GM21576 (cell line): ENCODE data around the gene ENO3.
A peak's percentile ranks its signal among the peaks of the same experiment; 100 is the strongest.
"Not testable (repeated sequence)": the region's sequence is repeated elsewhere in the genome, so short reads cannot be mapped to it uniquely, and the experiment has no call there.

ENCODE experiments used
- ATAC-seq: cut with Tn5 transposase; IDR thresholded peaks from one replicate; pipeline ENCODE4 v1.9.1; 2021; ENCODE audit warnings: mild to moderate bottlenecking, moderate library complexity; ENCODE audit not compliant: unreplicated experiment

The ENO3 gene

GRCh38 chr17:4950746-4951204 is at the start of gene ENO3:
Gene ENO3, plus strand, starts transcription at chr17:4951119. Its CDS starts 711 bp downstream, at chr17:4951830.
- no peak for ATAC-seq

DNA sequence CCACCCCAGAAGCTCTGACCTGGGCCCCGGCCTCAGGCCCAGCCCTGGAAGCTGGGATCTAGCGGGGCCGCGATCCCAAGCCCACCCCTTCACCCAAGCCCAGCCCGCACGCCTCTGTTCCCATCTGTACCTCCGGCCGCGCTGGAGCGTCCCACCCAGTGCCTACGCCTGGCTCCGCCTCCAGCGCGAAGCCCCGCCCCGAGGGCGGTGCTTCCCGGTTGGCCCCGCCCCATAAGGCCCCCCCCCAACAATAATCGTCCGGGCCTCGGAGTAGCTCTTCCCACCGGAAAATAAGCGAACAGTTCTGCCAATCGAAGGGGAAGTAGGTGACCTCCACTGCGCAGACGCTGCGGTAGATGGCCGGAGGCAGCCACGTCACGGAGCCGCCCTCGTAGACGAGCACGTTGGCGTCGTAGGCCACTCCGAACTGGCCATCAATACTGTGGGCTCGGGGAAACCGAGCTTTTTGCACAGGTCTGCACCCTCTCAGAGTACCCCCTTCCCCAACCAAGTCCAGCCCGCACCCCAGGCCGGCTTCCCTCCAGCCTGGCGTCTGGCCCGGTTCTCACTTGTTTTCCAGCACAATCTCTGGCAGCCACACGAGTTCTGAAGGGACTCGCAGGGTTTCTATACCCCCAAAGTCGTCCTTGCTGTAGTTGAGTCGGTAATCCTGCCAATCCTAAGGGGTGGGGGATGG is 49.1 kb upstream of the ENO3 start:
- ATAC-seq = no peak

- no peak for ATAC-seq
Measured at GRCh38 chr17:4902540-4902939, 48.4 kb upstream of the ENO3 start.

DNA sequence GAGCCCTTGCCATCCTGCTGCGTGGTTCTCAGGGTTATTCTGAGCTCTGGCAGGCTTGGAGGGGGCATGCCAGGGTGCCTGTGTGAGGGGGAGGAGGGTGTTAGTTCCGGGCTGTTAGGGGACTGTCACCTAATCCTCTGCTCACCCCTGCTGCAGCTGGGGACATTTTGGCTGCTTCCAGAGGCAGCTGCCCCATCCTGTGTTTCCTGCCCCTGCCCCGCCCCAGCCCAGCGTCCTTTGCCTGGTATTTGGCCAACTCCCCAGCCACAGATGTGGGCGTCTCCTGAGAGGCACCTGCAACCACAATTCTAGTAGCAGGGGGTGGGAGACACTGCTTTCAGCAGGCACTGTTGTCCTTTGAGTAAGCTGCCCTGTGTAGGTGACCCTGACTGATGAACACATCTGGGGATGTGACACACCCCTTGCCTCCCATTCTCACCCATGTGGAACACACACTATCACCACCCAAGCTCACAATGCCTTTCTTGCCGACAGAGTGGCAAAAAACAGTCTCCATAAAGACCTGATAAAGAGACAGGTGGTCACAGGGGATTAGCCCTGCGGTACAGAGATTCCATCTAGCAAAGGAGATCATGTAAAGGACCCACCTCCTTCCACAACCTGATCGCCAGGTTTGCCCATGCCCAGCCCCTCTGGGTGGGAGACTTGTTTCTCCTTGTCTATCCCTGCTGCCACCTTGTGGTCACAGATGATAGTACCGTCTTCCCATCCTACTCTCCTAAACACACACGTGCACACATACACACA is 47.7 kb upstream of the ENO3 start, which contains the start of gene CHRNE:
Gene CHRNE (minus strand): TSS at position 48 of the 768 bp plus-strand sequence. CDS start 35 bp downstream, at position 13.
- no peak for ATAC-seq

DNA sequence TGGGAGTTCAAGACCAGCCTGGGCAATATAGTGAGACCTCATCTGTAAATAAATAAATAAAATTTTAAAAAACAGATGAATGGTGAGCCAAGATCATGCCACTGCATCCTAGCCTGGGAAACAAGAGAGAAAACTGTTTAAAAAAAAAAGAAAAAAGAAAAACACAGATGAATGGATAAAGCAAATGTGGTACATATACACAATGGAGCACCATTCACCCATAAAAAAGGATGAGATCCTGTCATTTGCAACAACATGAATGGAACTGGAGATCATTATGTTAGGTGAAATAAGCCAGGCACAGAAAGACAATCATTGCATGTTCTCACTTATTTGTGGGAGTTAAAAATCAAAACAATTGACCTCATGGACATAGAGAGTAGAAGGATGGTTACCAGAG is 44.3 kb upstream of the ENO3 start:
- ATAC-seq = not testable (repeated sequence)

- ATAC-seq = no peak
Measured at GRCh38 chr17:4908301-4908700, 42.6 kb upstream of the ENO3 start.

DNA sequence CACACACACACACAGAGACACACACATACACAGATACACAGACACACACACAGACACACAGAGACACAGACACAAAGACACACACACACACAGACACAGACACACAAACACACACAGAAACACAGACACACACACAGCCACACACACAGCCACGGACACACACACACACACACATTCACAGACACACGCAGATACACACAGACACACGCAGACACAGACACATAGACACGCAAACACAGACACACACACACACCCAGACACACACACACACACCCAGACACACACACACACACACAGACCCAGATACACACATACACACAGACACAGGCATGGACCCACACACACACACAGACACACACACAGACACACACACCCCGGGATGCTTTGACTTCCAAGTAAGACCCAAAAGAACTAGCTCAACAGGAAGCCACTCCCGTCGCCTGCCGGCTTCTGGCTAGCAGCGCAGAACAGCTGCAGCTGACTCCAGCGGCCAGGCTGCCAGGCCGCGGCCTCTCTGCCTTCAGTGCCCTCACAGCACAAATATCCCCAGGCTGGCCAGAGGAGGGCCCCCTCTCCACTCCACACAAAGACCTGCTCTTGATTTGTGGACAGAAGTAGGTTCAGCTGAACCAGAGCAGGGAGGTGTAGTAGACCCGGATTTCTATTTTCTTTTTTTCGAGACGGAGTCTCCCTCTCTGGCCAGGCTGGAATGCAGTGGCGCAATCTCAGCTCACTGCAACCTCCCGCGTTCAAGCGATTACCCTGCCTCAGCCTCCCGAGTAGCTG is 42.0 kb upstream of the ENO3 start:
- ATAC-seq = peak; percentile 55

- no peak for ATAC-seq
Measured at GRCh38 chr17:4913994-4914393, 36.9 kb upstream of the ENO3 start.

DNA sequence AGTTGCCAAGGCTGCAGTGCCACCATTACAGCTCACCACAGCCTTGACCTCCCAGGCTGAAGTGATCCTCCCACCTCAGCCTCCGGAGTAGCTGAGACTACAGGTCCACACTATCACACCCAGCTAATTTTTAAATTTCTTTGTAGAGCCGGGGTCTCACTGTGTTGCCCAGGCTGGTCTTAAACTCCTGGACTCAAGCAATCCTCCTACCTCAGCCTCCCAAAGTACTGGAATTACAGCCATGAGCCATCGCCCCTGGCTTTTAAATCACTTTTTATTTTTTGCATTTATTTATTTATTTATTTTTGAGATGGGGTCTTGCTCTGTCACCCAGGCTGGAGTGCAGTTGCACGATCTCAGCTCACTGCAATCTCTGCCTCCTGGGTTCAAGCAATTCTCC is 36.4 kb upstream of the ENO3 start:
- ATAC-seq = not testable (repeated sequence)

GRCh38 chr17:4919511-4920047 is 31.3 kb upstream of the ENO3 start:
- no peak for ATAC-seq

DNA sequence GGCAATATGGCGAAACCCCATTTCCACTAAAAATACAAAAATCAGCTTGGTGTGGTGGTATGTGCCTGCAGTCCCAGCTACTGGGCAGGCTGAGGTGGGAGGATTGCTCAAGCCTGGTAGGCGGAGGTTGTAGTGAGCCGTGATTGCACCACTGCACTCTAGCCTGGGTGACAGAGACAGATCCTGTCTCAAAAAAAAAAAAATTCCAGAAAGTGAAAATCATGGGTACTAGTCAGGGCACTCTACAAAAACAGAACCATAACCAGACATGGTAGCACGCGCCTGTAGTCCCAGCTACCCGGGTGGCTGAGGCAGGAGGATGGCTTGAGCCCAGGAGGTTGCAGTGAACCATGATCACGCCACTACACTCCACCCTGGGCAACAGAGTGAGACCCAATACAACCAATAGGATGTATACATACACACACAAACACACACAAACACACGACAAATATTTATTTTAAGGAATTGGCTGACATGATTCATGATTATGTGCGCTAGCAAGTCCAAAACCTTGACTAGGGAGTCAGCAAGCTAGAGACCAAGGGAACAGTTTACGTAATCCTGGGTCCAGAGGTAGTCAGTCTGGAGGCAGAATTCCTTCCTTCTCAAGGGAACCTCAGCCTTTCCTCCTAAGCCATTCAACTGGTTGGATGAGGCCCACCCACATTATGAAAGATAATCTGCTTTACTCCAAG is 30.4 kb upstream of the ENO3 start:
- ATAC-seq = no peak

- no peak for ATAC-seq
Measured at GRCh38 chr17:4921320-4921719, 29.6 kb upstream of the ENO3 start.

DNA sequence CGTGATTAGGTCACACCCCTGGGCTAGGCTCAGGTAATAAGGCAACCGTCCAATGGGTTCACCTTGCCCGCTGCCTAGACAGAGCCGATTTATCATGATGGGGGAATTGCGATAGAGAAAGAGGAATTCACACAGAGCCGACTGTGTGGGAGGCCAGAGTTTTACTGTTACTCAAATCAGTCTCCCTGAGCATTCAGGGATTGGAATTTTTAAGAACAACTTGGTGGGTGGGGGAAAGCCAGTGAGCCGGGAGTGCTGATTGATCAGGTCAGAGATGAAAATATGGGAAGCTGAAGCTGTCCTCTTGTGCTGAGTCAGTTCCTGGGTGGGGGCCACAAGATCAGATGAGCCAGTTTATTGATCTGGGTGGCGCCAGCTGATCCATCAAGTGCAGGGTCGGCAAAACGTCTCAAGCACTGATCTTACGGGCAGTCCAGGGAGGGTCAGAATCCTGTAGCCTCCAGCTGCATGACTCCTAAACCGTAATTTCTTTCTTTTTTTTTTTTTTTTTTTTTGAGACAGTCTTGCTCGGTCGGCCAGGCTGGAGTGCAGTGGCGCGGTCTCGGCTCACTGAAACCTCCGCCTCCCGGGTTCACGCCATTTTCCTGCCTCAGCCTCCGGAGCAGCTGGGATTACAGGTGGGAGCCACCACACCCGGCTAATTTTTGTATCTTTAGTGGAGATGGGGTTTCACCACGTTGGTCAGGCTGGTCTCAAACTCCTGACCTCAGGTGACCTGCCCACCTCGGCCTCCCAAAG is 24.2 kb upstream of the ENO3 start:
- ATAC-seq = not testable (repeated sequence)

DNA sequence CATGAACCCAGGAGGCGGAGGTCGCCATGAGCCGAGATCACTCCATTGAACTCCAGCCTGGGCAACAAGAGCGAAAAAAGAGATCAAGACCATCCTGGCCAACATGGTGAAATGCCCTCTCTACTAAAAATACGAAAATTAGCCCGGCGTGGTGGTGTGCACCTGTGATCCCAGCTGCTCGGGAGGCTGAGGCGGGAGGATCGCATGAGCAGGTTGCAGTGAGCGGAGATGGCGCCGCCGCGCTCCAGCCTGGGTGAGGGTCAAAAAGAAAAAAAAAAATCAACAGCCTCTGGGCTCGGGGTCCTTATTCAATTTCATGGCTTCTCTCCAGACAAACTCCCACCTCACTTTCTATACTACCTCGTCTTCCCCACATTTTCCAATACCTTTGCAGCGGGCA is 22.0 kb upstream of the ENO3 start:
- ATAC-seq = no peak

DNA sequence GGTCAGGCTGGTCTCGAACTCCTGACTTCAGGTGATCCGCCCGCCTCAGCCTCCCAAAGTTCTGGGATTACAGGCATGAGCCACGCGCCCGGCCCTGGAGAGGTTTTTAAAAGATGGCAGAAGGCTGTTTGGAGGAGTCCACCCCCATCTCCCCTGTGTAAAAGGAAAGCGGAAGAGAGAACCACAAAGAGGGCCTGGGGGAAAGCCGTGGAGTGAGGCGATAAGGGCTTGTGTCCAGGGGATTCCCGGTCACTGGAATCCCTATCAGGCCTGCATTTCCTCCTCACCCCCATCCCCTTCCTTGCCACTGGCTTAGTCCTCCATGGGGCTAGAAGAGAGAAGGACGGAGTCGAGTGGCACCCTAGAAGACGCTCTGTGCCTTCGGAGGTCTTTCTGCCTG is 19.0 kb upstream of the ENO3 start, which contains the start of gene GP1BA:
Gene GP1BA (plus strand): TSS at position 315 of the 400 bp plus-strand sequence. CDS start 328 bp downstream, outside the sequence.
- no peak for ATAC-seq

GRCh38 chr17:4932756-4933155 is 18.2 kb upstream of the ENO3 start:
- ATAC-seq = no peak

DNA sequence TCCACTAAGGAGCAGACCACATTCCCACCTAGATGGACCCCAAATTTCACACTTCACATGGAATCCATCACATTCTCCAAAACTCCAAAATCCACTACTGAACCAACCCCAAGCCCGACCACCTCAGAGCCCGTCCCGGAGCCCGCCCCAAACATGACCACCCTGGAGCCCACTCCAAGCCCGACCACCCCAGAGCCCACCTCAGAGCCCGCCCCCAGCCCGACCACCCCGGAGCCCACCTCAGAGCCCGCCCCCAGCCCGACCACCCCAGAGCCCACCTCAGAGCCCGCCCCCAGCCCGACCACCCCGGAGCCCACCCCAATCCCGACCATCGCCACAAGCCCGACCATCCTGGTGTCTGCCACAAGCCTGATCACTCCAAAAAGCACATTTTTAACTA is 17.3 kb upstream of the ENO3 start:
- no peak for ATAC-seq

DNA sequence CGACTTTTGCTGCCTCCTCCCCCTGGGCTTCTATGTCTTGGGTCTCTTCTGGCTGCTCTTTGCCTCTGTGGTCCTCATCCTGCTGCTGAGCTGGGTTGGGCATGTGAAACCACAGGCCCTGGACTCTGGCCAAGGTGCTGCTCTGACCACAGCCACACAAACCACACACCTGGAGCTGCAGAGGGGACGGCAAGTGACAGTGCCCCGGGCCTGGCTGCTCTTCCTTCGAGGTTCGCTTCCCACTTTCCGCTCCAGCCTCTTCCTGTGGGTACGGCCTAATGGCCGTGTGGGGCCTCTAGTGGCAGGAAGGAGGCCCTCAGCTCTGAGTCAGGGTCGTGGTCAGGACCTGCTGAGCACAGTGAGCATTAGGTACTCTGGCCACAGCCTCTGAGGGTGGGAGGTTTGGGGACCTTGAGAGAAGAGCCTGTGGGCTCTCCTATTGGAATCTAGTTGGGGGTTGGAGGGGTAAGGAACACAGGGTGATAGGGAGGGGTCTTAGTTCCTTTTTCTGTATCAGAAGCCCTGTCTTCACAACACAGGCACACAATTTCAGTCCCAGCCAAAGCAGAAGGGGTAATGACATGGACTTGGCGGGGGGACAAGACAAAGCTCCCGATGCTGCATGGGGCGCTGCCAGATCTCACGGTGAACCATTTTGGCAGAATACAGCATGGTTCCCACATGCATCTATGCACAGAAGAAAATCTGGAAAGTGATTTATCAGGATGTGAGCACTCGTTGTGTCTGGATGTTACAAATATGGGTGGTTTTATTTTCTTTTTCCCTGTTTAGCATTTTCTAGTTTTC is 16.5 kb upstream of the ENO3 start:
- ATAC-seq = no peak

GRCh38 chr17:4935650-4936049 is 15.3 kb upstream of the ENO3 start:
- ATAC-seq = no peak
